HUDEP-2 (cell line): ENCODE data around the gene RNF6.

ENCODE experiments used
- DNase-seq, 76 experiments: peaks; one replicate each; lab custom pipeline; 2025; ENCODE audit not compliant: unreplicated experiment in 76 of 76; lab: John Stamatoyannopoulos, UW

The RNF6 gene

GRCh38 chr13:26168237-26168814, 53.8 kb downstream of the RNF6 start:
- no peak for DNase-seq

GRCh38 chr13:26163812-26164211, 58.3 kb downstream of the RNF6 start:
- DNase-seq: no peak
